ENCODE results near the gene AGPS. TPM values are rescaled to one million over a fixed set of nuclear protein-coding genes. Genes with fewer than 3 reads are reported as not detected.

The AGPS gene
- total and polyA plus RNA-seq, 8 donors, result 25.0 to 50.2 (median 30.1) TPM

GRCh38 chr2:177460973-177461585 is 68.5 kb downstream of the AGPS start:
- Histone ChIP-seq H3K27me3 (no peaks in the 10 kb centered on the region), H3K4me3 (no peak overlapping the region), H3K4me1 (no peaks in the 10 kb centered on the region), H3K36me3 (peaks cover 0 to 56% of the 10 kb centered on the region in 2 donors), H3K27ac (no peak overlapping the region), H3K9me3 (peaks cover 0 to 11% of the 10 kb centered on the region in 2 donors)
- TF ChIP-seq, protein P1, sequence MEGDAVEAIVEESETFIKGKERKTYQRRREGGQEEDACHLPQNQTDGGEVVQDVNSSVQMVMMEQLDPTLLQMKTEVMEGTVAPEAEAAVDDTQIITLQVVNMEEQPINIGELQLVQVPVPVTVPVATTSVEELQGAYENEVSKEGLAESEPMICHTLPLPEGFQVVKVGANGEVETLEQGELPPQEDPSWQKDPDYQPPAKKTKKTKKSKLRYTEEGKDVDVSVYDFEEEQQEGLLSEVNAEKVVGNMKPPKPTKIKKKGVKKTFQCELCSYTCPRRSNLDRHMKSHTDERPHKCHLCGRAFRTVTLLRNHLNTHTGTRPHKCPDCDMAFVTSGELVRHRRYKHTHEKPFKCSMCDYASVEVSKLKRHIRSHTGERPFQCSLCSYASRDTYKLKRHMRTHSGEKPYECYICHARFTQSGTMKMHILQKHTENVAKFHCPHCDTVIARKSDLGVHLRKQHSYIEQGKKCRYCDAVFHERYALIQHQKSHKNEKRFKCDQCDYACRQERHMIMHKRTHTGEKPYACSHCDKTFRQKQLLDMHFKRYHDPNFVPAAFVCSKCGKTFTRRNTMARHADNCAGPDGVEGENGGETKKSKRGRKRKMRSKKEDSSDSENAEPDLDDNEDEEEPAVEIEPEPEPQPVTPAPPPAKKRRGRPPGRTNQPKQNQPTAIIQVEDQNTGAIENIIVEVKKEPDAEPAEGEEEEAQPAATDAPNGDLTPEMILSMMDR (IDR thresholded peaks at IDR 0.05), result no peak
- ATAC-seq (no peak), DNase-seq (no peak)
- intact Hi-C loops (cut with DNase I), result no loop called here

DNA sequence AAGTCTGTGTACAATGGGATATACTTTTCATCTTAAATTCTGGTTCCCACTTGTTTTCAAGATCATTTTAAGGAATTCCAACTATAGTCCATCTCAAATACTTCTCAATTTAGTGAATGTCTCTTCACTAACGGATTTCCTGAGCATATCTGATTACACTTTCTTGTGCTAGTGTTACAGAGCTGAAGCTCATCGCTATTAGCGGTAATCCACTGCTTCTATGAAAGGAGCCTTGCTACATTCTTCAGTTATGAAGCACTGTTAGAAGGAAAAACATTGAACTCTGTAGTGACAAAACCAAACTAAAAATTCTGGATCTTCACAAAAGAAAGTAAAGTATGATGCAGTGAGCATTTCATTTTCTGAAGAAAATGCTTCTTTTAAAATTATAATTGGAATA is 72.0 kb downstream of the AGPS start:
- H3K4me1 ChIP-seq, result no peaks in the 10 kb centered on the region
- peaks cover 0 to 11% of the 10 kb centered on the region in 2 donors for H3K9me3 ChIP-seq
- H3K36me3 ChIP-seq, result peaks cover 0 to 53% of the 10 kb centered on the region in 2 donors
- DNase-seq, result no peak
- no peak for ATAC-seq
- no peak overlapping the region for H3K4me3 ChIP-seq
- H3K27ac ChIP-seq, result no peak overlapping the region
- intact Hi-C loops (cut with DNase I), result no loop called here
- no peaks in the 10 kb centered on the region for H3K27me3 ChIP-seq
- TF ChIP-seq, protein P1 (IDR thresholded peaks at IDR 0.05), result no peak

DNA sequence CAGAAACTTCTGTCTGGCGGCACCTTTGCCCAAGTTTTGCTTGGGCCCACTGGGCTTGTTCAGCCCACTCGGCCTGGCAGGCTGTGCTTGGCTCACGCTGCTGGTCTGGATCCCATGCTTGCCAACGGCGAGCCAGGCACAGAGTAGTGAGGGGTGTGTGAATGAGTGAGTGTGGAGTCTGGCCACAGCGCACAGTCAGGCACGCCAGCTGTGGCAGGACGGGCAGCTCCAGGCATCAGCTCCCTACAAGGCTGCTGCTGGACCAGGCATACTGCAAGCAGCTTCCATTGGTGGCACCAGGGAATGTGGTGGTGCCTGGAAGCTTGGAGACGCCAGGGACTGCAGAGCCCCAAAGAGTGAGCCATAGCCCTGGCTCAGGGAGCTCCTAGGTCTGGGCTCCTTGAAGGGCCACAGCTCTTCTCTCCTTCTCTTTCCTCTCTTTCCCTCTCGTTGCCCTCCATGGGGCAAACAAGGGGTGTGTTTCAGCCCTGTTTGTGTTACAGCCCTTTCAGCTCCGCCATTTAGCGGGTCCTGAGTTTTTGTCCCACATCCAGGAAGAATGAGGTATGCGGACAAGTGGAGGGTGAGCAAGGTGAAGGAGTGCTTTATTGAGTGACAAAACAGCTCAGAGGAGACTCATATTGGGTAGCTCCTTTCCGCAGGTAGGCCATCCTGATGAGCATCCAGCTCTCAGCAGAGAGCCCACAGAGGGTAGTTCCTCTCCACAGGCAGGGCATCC is 73.0 kb downstream of the AGPS start:
- TF ChIP-seq, protein P1 (IDR thresholded peaks at IDR 0.05), result no peak
- Histone ChIP-seq H3K4me1 (no peaks in the 10 kb centered on the region), H3K27me3 (no peaks in the 10 kb centered on the region), H3K4me3 (no peak overlapping the region), H3K36me3 (peaks cover 0 to 61% of the 10 kb centered on the region in 2 donors), H3K9me3 (peaks cover 0 to 11% of the 10 kb centered on the region in 2 donors), H3K27ac (no peak overlapping the region)
- intact Hi-C loops (cut with DNase I), result no loop called here
- no peak for ATAC-seq
- DNase-seq, result no peak

DNA sequence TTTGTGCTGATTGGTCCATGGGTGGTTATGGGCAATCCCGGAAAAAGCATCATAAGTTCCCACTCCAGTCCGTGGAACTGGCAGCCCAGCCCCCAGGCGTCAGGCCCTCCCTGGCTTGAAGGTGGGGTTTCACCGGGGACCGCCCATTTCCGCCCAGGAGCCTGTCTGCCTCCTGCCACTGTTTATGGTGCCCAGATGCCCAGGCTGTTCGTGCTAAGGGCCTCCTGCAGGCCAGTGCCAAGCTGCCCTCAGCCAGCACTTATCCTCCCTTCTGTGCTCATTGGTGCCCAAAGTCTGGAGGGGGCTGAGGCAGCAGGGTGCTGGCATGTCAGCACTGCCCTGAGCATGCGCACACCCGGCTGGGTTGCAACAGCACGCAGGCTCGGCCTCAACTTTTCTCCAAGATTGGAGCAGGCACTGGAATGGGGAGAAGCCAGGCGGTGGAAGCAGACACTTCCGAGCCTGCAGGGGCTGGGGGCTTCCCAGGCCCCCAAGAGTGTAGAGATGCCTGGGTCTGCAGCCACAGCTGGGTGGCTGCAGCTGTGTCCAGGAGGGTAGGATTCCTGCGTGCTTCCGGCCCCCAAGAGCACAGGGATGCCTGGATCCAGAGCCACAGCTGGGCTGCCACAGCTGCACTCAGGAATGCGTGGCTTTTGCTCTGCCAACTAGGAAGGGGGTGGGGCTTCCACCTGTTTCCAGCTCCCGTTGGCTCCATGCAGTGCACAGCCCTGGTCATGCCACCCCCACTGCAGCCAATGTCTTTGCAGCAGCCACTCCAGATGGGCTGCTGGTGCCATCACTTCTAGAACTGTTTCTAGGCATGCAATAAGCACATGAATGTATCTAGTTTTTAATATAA is 74.0 kb downstream of the AGPS start:
- H3K36me3 ChIP-seq, result peaks cover 0 to 64% of the 10 kb centered on the region in 2 donors
- ATAC-seq, result no peak
- no peaks in the 10 kb centered on the region for H3K27me3 ChIP-seq
- no peaks in the 10 kb centered on the region for H3K4me1 ChIP-seq
- TF ChIP-seq, protein P1 (IDR thresholded peaks at IDR 0.05), result no peak
- no peak overlapping the region for H3K4me3 ChIP-seq
- H3K27ac ChIP-seq, result no peak overlapping the region
- H3K9me3 ChIP-seq, result peaks cover 0 to 20% of the 10 kb centered on the region in 2 donors
- intact Hi-C loops (cut with DNase I), result no loop called here
- DNase-seq, result no peak

DNA sequence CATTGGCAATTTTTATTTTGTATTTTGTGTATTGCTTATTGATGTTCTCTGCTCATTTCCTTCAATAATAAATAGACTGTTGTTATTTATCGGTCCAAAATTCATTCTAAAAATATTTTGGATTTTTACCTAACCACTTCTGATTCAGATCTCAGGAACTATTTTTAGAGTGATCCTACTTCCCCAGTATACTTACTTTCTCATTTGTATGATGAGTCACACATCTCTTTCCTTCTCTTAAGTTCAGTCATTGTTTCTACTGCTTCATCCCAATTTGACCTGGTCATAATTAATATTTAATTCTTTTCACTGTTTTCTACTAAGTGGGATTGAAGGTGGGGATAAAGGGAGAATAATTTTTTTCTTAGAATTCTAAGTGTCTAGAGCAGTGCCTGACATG is 75.1 kb downstream of the AGPS start:
- intact Hi-C loops (cut with DNase I), result no loop called here
- ATAC-seq (no peak), DNase-seq (no peak)
- Histone ChIP-seq H3K27me3 (no peaks in the 10 kb centered on the region), H3K9me3 (peaks cover 0 to 31% of the 10 kb centered on the region in 2 donors), H3K36me3 (peaks cover 0 to 55% of the 10 kb centered on the region in 2 donors), H3K4me3 (no peak overlapping the region), H3K27ac (no peak overlapping the region), H3K4me1 (no peaks in the 10 kb centered on the region)
- TF ChIP-seq, protein P1 (IDR thresholded peaks at IDR 0.05), result no peak

Data from left lung (tissue), 10 donors.